Sigmoid colon (tissue), 4 donors: ENCODE results near the gene CACNA1G.

Experiments
- POLR2A ChIP-seq, 2 donors: fragments of 450-650 bp; IDR thresholded peaks; one replicate each; pipeline ENCODE4 v1.6.1; 2016; ENCODE audit warnings: antibody characterized with exemption in 2 of 2, mild to moderate bottlenecking in 2 of 2, moderate library complexity in 2 of 2
- POLR2AphosphoS5 ChIP-seq, 4 donors: sonication (generic); formaldehyde crosslinking; IDR thresholded peaks; one replicate each; pipeline ENCODE4 v1.6.1; 2017; ENCODE audit warnings: antibody characterized with exemption in 4 of 4
- TF ChIP-seq, protein P1 (sequence below), 4 experiments: fragments of 450-650 bp in 3 of 4; fragments of 200-600 bp in 1 of 4; IDR thresholded peaks; one replicate each; pipeline ENCODE4 v1.5.1; 2016 to 2019; ENCODE audit warnings: antibody characterized with exemption in 4 of 4, mild to moderate bottlenecking in 3 of 4, moderate library complexity in 2 of 4

DNA sequence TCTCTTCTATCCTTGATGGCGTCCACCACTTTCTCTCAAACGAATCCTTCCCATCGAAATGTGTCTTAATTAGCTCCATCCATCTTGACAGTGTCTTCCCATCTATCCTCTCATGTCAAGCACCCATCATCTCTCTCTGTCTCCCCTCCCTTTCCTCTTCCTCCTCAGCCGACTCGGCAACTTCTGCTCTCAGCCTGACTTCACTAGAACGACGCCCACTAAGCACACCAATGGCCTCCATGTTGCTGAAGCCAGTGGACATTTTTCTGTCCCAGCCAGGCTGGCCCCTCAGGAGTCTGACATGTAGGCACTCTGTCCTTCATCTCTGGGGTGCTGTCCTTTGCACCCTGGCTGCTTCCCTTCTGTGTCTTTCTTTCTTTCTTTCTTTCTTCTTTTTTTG, 16.0 kb upstream of the CACNA1G start:
- TF ChIP-seq, protein P1, sequence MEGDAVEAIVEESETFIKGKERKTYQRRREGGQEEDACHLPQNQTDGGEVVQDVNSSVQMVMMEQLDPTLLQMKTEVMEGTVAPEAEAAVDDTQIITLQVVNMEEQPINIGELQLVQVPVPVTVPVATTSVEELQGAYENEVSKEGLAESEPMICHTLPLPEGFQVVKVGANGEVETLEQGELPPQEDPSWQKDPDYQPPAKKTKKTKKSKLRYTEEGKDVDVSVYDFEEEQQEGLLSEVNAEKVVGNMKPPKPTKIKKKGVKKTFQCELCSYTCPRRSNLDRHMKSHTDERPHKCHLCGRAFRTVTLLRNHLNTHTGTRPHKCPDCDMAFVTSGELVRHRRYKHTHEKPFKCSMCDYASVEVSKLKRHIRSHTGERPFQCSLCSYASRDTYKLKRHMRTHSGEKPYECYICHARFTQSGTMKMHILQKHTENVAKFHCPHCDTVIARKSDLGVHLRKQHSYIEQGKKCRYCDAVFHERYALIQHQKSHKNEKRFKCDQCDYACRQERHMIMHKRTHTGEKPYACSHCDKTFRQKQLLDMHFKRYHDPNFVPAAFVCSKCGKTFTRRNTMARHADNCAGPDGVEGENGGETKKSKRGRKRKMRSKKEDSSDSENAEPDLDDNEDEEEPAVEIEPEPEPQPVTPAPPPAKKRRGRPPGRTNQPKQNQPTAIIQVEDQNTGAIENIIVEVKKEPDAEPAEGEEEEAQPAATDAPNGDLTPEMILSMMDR (IDR thresholded peaks at IDR 0.05) = no peak
- TF ChIP-seq POLR2AphosphoS5 (IDR thresholded peaks at IDR 0.05) (no peak), POLR2A (IDR thresholded peaks at IDR 0.05) (no peak)
